Measurements from ENCODE around the gene ELMO2.

GRCh38 chr20:46342010-46342378 lies 64.4 kb downstream of the ELMO2 start:
- no peak for TF ChIP-seq EP300 (IDR thresholded peaks at IDR 0.05)
- no peak for TF ChIP-seq POLR2A (IDR thresholded peaks at IDR 0.05)
